Dendritic cell treated with granulocyte-macrophage colony-stimulating factor and Interleukin-4, amounts not matched to agents 40 ng/mL and 50 ng/mL, for 4 days (primary cell): ENCODE results near the gene JADE3.
"Not testable (repeated sequence)": the region's sequence is repeated elsewhere in the genome, so short reads cannot be mapped to it uniquely, and the experiment has no call there.

Experiments
- H3K27ac Mint-ChIP-seq: one replicate; pipeline ENCODE4 v1.8.0; 2022; ENCODE audit warnings: mild to moderate bottlenecking, mixed read lengths
- H3K27me3 Mint-ChIP-seq: one replicate; pipeline ENCODE4 v1.8.0; 2022; ENCODE audit warnings: mild to moderate bottlenecking, mixed read lengths
- H3K36me3 Mint-ChIP-seq: one replicate; pipeline ENCODE4 v1.8.0; 2022; ENCODE audit warnings: low read depth, mixed read lengths
- H3K4me1 Mint-ChIP-seq: one replicate; pipeline ENCODE4 v1.8.0; 2022; ENCODE audit warnings: low read depth, mixed read lengths
- H3K4me3 Mint-ChIP-seq: one replicate; pipeline ENCODE4 v1.8.0; 2022; ENCODE audit warnings: mild to moderate bottlenecking, moderate library complexity, mixed read lengths
- H3K9me3 Mint-ChIP-seq: one replicate; pipeline ENCODE4 v1.8.0; 2022; ENCODE audit warnings: mixed read lengths
- intact Hi-C: fragments of 100-400 bp; cut with micrococcal nuclease; formaldehyde crosslinking; loops from one replicate; pipeline ENCODE4 v1.15.0; 2022

Gene JADE3

GRCh38 chrX:46957297-46957696 lies 45.1 kb downstream of the JADE3 start:
- Mint-ChIP-seq H3K9me3 (no peaks in the 10 kb centered on the region), H3K4me1 (peaks cover 7% of the 10 kb centered on the region), H3K36me3 (no peaks in the 10 kb centered on the region), H3K27ac (no peak overlapping the region), H3K27me3 (no peaks in the 10 kb centered on the region), H3K4me3 (no peak overlapping the region)
- intact Hi-C loops = no loop called here

- intact Hi-C loops = no loop called here
- no peak overlapping the region for H3K4me3 Mint-ChIP-seq
- no peaks in the 10 kb centered on the region for H3K36me3 Mint-ChIP-seq
- H3K27me3 Mint-ChIP-seq = no peaks in the 10 kb centered on the region
- H3K27ac Mint-ChIP-seq = no peak overlapping the region
- H3K4me1 Mint-ChIP-seq = peaks cover under 1% of the 10 kb centered on the region
- no peaks in the 10 kb centered on the region for H3K9me3 Mint-ChIP-seq
Measured at GRCh38 chrX:46959101-46959500, 46.9 kb downstream of the JADE3 start.

- Mint-ChIP-seq H3K36me3 (no peaks in the 10 kb centered on the region), H3K27me3 (no peaks in the 10 kb centered on the region), H3K4me3 (no peak overlapping the region), H3K27ac (no peak overlapping the region), H3K9me3 (no peaks in the 10 kb centered on the region), H3K4me1 (no peaks in the 10 kb centered on the region)
- intact Hi-C loops = no loop called here
Measured at GRCh38 chrX:46959985-46960700, 47.9 kb downstream of the JADE3 start.

- intact Hi-C loops = no loop called here
- Mint-ChIP-seq H3K4me1 (no peaks in the 10 kb centered on the region), H3K4me3 (no peak overlapping the region), H3K27me3 (no peaks in the 10 kb centered on the region), H3K9me3 (no peaks in the 10 kb centered on the region), H3K27ac (no peak overlapping the region), H3K36me3 (no peaks in the 10 kb centered on the region)
Measured at GRCh38 chrX:46961097-46961496, 48.9 kb downstream of the JADE3 start.

GRCh38 chrX:46961574-46962283 lies 49.5 kb downstream of the JADE3 start:
- Mint-ChIP-seq H3K27me3 (no peaks in the 10 kb centered on the region), H3K27ac (no peak overlapping the region), H3K4me1 (no peaks in the 10 kb centered on the region), H3K4me3 (no peak overlapping the region), H3K36me3 (no peaks in the 10 kb centered on the region), H3K9me3 (no peaks in the 10 kb centered on the region)
- intact Hi-C loops = no loop called here

GRCh38 chrX:46965125-46965758 lies 53.0 kb downstream of the JADE3 start:
- Mint-ChIP-seq H3K36me3 (no peaks in the 10 kb centered on the region), H3K27ac (no peak overlapping the region), H3K9me3 (no peaks in the 10 kb centered on the region), H3K4me3 (no peak overlapping the region), H3K27me3 (no peaks in the 10 kb centered on the region), H3K4me1 (no peaks in the 10 kb centered on the region)
- intact Hi-C loops = no loop called here

GRCh38 chrX:46967547-46967946 lies 55.3 kb downstream of the JADE3 start:
- Mint-ChIP-seq H3K27me3 (no peaks in the 10 kb centered on the region), H3K36me3 (no peaks in the 10 kb centered on the region), H3K4me1 (no peaks in the 10 kb centered on the region), H3K9me3 (no peaks in the 10 kb centered on the region), H3K27ac (no peak overlapping the region), H3K4me3 (no peak overlapping the region)
- intact Hi-C loops = no loop called here

GRCh38 chrX:46977046-46977445 lies 64.8 kb downstream of the JADE3 start:
- intact Hi-C loops, H3K9me3 Mint-ChIP-seq, H3K27ac Mint-ChIP-seq, H3K4me3 Mint-ChIP-seq, H3K27me3 Mint-ChIP-seq, H3K4me1 Mint-ChIP-seq, H3K36me3 Mint-ChIP-seq: not testable (repeated sequence)

- Mint-ChIP-seq H3K27ac (no peak overlapping the region), H3K27me3 (no peaks in the 10 kb centered on the region), H3K9me3 (no peaks in the 10 kb centered on the region), H3K4me3 (no peak overlapping the region), H3K4me1 (no peaks in the 10 kb centered on the region), H3K36me3 (no peaks in the 10 kb centered on the region)
- intact Hi-C loops = loop anchor here (2.0 kb wide), 1 partner anchor 74 kb away; no protein-coding TSS in a partner anchor
Measured at GRCh38 chrX:46978341-46979291, 66.4 kb downstream of the JADE3 start.

- intact Hi-C loops = no loop called here
- H3K4me3 Mint-ChIP-seq = no peak overlapping the region
Measured at GRCh38 chrX:46984705-46985104, 72.5 kb downstream of the JADE3 start.

GRCh38 chrX:46989548-46989947 lies 77.3 kb downstream of the JADE3 start:
- Mint-ChIP-seq H3K4me3 (no peak overlapping the region), H3K27ac (no peak overlapping the region), H3K9me3 (no peaks in the 10 kb centered on the region), H3K4me1 (no peaks in the 10 kb centered on the region), H3K27me3 (no peaks in the 10 kb centered on the region), H3K36me3 (no peaks in the 10 kb centered on the region)
- intact Hi-C loops = no loop called here

More at GRCh38 chrX:46984705-46985104, 72.5 kb downstream of the JADE3 start:
- Mint-ChIP-seq H3K36me3 (no peaks in the 10 kb centered on the region), H3K9me3 (no peaks in the 10 kb centered on the region), H3K27me3 (no peaks in the 10 kb centered on the region), H3K27ac (no peak overlapping the region), H3K4me1 (no peaks in the 10 kb centered on the region)

- no peak overlapping the region for H3K4me3 Mint-ChIP-seq
- H3K27ac Mint-ChIP-seq = no peak overlapping the region
- intact Hi-C loops = no loop called here
- H3K27me3 Mint-ChIP-seq = no peaks in the 10 kb centered on the region
- no peaks in the 10 kb centered on the region for H3K4me1 Mint-ChIP-seq
- H3K9me3 Mint-ChIP-seq = no peaks in the 10 kb centered on the region
- no peaks in the 10 kb centered on the region for H3K36me3 Mint-ChIP-seq
Measured at GRCh38 chrX:46991664-46992063, 79.4 kb downstream of the JADE3 start.

- H3K27ac Mint-ChIP-seq = no peak overlapping the region
- no peaks in the 10 kb centered on the region for H3K4me1 Mint-ChIP-seq
- no peaks in the 10 kb centered on the region for H3K36me3 Mint-ChIP-seq
- no peak overlapping the region for H3K4me3 Mint-ChIP-seq
- no peaks in the 10 kb centered on the region for H3K27me3 Mint-ChIP-seq
- intact Hi-C loops = no loop called here
- no peaks in the 10 kb centered on the region for H3K9me3 Mint-ChIP-seq
Measured at GRCh38 chrX:46992070-46992469, 79.8 kb downstream of the JADE3 start.
